HL-60 (cell line): Measurements from ENCODE around the gene TTC34.

Experiments used
- DNase-seq, 2 experiments: peaks; one replicate each; pipeline ENCODE4 v3.0.0-alpha.2; 2010 to 2020; ENCODE audit warnings: low read depth in 1 of 2, low spot score in 1 of 2
- H3K27ac ChIP-seq: fragments of 250-450 bp; sonication (Bioruptor Pico); replicated peaks from 2 replicates; pipeline ENCODE4 v1.5.1; 2020; ENCODE audit warnings: mild to moderate bottlenecking, moderate library complexity
- H3K27me3 ChIP-seq: fragments of 250-450 bp; sonication (Bioruptor Pico); 2 replicates; pipeline ENCODE4 v1.5.1; 2021; ENCODE audit warnings: mild to moderate bottlenecking, moderate library complexity; ENCODE audit not compliant: insufficient read depth, poor library complexity, severe bottlenecking
- H3K4me3 ChIP-seq: replicated peaks from 2 replicates; pipeline ENCODE4 v1.5.1; 2011; ENCODE audit warnings: mild to moderate bottlenecking, control low read depth, low read length; ENCODE audit not compliant: insufficient read depth
- GABPA ChIP-seq: IDR thresholded peaks from 2 replicates; pipeline ENCODE4 v1.6.1; 2012; ENCODE audit warnings: low read depth
- POLR2AphosphoS5 ChIP-seq: IDR thresholded peaks from 2 replicates; pipeline ENCODE4 v1.6.1; 2012; ENCODE audit warnings: low read depth
- SPI1 ChIP-seq: IDR thresholded peaks from 2 replicates; pipeline ENCODE4 v1.6.1; 2012; ENCODE audit warnings: low read depth, mild to moderate bottlenecking, borderline replicate concordance
- TF ChIP-seq, protein P1 (sequence below): IDR thresholded peaks from one replicate; pipeline ENCODE4 v1.5.1; 2011; ENCODE audit warnings: low read length, control low read depth, inconsistent platforms; ENCODE audit not compliant: insufficient read depth
- TF ChIP-seq, protein P2 (sequence below): IDR thresholded peaks from 2 replicates; pipeline ENCODE4 v1.6.1; 2012; ENCODE audit warnings: low read depth; ENCODE audit not compliant: insufficient replicate concordance

The TTC34 gene

DNA sequence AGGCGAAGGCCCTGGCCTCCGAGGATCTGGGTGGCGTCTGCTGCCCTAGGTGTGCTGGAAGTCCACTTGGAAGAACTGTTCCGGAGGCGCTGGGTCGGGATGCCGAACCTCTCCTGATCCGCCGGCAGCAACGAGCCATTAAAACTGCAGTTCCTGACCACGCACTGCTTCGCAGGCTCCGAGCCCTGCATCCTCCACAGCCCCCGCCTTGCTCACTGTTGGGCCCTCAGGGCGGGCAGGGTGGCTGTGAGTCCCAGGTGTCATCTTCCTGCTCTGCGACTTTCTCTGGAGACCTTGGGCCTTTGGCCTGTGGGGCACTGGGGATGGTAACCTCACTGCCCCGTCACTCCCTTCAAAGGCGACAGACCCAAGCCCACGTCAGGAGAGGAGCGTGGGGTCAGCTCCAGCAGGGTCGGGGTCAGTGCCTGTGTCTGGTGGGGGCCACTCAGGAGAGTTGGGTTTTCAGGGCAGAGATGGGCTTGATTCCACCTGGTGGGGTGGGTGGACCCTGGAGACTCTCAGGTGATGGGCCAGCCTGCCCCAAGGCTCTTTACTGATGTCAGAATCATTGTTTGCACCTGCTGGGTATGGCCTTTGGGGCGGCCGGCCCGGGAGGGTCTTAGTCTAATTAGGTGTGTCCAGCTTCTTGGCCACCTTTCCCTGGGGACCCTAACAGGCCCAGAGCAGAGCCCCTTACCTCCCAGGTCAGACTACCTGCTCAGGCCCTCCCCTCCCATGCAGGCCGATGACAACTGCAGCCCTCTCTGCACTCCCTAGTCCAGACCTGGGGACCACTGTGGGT, 211.9 kb downstream of the TTC34 start:
- TF ChIP-seq, protein P1, sequence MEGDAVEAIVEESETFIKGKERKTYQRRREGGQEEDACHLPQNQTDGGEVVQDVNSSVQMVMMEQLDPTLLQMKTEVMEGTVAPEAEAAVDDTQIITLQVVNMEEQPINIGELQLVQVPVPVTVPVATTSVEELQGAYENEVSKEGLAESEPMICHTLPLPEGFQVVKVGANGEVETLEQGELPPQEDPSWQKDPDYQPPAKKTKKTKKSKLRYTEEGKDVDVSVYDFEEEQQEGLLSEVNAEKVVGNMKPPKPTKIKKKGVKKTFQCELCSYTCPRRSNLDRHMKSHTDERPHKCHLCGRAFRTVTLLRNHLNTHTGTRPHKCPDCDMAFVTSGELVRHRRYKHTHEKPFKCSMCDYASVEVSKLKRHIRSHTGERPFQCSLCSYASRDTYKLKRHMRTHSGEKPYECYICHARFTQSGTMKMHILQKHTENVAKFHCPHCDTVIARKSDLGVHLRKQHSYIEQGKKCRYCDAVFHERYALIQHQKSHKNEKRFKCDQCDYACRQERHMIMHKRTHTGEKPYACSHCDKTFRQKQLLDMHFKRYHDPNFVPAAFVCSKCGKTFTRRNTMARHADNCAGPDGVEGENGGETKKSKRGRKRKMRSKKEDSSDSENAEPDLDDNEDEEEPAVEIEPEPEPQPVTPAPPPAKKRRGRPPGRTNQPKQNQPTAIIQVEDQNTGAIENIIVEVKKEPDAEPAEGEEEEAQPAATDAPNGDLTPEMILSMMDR = no peak
- TF ChIP-seq SPI1 (no peak), GABPA (no peak), POLR2AphosphoS5 (no peak)
- TF ChIP-seq, protein P2, sequence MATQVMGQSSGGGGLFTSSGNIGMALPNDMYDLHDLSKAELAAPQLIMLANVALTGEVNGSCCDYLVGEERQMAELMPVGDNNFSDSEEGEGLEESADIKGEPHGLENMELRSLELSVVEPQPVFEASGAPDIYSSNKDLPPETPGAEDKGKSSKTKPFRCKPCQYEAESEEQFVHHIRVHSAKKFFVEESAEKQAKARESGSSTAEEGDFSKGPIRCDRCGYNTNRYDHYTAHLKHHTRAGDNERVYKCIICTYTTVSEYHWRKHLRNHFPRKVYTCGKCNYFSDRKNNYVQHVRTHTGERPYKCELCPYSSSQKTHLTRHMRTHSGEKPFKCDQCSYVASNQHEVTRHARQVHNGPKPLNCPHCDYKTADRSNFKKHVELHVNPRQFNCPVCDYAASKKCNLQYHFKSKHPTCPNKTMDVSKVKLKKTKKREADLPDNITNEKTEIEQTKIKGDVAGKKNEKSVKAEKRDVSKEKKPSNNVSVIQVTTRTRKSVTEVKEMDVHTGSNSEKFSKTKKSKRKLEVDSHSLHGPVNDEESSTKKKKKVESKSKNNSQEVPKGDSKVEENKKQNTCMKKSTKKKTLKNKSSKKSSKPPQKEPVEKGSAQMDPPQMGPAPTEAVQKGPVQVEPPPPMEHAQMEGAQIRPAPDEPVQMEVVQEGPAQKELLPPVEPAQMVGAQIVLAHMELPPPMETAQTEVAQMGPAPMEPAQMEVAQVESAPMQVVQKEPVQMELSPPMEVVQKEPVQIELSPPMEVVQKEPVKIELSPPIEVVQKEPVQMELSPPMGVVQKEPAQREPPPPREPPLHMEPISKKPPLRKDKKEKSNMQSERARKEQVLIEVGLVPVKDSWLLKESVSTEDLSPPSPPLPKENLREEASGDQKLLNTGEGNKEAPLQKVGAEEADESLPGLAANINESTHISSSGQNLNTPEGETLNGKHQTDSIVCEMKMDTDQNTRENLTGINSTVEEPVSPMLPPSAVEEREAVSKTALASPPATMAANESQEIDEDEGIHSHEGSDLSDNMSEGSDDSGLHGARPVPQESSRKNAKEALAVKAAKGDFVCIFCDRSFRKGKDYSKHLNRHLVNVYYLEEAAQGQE = no peak
- no peak overlapping the region for H3K27ac ChIP-seq
- H3K27me3 ChIP-seq = no peaks in the 10 kb centered on the region
- DNase-seq = no peak
- H3K4me3 ChIP-seq = no peak overlapping the region

DNA sequence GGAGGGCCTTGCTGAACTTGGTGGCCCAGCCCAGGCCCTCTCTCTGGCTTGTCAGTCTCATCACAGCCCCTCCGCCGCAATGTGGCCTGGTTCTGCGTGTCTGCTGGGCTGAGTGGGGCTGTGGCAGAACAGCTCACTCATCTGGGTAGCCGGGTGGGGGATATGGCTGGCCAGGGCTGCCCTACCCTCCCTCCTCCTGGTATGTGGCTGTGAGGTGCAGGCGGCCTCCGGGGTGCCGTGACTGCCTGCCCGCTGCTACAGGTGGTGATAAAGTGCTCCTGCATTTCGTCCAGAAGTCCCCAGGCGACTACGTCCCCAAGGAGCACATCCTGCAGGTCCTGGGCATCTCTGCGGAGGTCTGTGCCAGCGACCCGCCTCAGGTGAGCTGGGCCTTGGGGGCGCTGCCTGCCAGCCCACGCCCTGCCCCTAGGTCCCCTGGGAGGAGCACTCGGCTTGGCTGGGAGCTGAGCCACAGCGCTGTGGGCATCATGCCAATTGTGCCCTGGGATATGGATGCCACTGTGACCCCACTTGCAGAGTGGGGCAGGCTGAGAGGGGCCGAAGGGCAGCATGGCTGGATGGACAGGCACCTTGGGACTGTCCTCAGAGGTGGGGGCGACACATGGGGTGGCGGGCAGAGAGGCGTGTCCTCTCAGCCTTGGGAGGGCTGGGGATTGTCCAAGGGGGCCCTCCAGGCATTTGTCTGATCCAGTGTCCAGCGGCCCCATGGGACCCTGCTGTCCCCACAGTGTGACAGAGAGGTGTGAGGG, 212.6 kb downstream of the TTC34 start:
- Histone ChIP-seq H3K27ac (no peak overlapping the region), H3K27me3 (no peaks in the 10 kb centered on the region), H3K4me3 (no peak overlapping the region)
- no peak for DNase-seq
- TF ChIP-seq GABPA = no peak
- no peak for TF ChIP-seq POLR2AphosphoS5
- TF ChIP-seq, protein P1 = no peak
- TF ChIP-seq SPI1 = no peak
- TF ChIP-seq, protein P2 = no peak

DNA sequence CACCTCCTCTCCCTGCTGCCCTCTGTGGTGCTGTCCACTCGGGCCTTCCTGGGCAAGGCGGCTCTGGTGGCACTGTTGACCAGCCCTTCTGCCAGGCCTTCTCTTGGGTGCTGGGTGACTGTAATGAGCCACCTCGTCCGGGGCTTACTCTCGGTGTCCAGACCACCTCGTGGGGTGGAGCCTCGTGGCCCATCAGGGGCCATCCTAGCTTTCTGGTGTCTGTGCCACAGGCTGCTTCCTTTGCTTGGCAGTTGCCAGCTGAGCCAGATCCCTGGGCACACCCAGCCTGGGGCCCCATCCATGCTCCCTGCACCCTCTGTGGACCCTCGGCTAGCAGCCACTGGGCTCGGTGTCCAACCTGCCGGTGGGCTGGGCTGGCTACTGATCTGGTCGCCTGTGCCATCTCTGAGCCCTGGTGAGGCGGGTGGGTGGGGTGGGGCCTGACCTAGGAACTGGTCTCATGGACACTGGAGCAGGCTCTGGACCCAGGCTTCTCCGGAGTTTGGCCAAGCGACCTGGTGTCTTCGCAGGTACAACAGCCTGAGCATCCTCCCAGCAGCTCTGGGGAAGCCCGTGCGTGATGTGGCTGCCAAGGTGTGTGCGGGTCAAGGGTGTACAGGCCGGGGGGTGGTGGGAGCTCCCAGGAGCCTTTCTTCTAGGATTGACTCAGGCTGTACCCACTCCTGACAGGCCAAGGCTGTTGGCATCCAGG, 213.5 kb downstream of the TTC34 start:
- Histone ChIP-seq H3K27me3 (no peaks in the 10 kb centered on the region), H3K27ac (no peak overlapping the region), H3K4me3 (no peak overlapping the region)
- TF ChIP-seq POLR2AphosphoS5 (no peak), SPI1 (no peak), GABPA (no peak)
- TF ChIP-seq, protein P1 = no peak
- TF ChIP-seq, protein P2 = no peak
- DNase-seq = no peak
